DMS114 treated with DMSO at 0.1 percent for 48 hours (cell line): ENCODE measurements around the gene SAMM50.

Experiments used
- DNase-seq: peaks from one replicate; lab custom pipeline; 2025; ENCODE audit not compliant: unreplicated experiment; lab: John Stamatoyannopoulos, UW

SAMM50 gene

DNA sequence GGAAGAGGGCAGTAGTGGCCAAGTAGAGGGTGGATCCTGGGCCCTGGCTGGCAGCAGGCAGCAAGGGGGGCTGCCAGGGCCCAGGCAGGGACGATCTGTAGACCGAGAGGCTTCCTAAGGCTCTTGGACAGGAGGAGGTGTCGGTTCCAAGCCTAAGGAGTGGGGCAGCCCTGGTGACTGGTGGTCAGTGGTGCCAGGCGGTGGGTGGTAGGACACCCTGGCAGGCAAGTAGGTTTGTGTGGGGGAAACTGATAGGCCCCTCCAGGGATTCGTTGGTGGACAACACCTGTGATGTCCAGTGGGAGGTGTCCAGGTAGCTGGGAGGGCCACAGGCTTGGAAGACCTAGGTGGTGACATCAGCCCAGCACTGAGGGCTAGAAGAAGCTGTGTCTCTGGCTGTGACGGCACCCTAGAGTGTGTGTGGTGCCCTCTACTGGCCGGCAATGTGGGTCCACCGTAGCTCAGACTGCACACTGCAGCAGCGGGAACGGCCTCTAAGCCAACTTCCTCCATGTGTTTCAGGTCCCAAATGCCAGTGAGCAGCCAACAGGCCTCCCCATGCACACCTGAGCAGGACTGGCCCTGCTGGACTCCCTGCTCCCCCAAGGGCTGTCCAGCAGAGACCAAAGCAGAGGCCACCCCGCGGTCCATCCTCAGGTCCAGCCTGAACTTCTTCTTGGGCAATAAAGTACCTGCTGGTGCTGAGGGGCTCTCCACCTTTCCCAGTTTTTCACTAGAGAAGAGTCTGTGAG is 9.4 kb upstream of the SAMM50 start:
- DNase-seq = no peak

DNA sequence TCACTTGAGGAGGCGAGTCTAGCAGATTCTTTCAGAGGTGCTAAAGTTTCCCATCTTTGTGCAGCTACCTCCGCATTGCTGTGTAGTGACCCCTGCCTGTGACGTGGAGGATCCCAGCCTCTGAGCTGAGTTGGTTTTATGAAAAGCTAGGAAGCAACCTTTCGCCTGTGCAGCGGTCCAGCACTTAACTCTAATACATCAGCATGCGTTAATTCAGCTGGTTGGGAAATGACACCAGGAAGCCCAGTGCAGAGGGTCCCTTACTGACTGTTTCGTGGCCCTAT is 8.9 kb upstream of the SAMM50 start:
- DNase-seq = no peak

DNA sequence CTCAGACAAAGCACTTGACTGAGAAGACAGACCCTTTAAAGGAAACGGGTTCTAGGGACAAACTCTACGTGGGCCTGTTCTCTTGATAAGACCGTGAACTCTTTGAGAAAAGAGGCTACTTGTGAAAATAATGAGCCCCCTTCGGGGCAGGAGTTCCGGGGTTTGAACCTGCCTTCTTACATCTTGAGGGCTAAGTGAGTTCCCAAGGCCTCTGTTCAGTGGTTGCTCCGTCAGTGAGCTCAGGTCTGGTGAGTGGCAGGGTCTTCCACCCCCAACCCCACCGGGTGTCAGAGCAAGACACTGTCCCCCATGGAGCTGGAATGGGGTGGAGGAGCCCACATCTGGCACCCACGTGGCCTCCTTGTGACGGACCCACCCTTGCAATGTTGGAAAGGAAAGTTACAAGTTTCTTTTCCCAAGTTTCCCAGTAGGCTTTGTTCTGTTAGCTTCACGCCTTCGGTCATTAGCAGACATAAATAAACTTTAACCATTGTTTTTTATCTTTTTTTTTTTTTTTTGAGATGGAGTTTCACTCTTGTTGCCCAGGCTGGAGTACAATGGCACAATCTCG is 6.3 kb upstream of the SAMM50 start:
- no peak for DNase-seq

DNA sequence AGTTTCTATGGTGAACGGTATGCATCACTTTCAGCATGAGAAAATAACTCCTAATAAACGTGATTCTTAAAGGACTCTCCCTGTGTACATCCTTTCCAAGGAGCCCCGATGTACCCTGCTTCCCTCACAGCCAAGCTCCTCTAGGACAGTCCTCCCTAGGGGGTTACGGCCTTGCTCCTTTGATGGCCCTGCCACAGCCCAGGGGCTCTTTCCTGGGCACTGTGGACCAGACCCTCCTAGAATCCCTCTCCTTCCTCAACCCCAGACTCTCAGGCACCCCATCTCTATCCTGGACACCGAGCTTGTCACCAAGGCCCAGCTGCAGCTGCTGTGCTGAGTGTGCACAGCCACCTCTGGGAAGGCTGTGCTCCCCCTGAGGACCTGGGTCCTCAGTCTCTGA is 3.9 kb upstream of the SAMM50 start:
- no peak for DNase-seq

DNA sequence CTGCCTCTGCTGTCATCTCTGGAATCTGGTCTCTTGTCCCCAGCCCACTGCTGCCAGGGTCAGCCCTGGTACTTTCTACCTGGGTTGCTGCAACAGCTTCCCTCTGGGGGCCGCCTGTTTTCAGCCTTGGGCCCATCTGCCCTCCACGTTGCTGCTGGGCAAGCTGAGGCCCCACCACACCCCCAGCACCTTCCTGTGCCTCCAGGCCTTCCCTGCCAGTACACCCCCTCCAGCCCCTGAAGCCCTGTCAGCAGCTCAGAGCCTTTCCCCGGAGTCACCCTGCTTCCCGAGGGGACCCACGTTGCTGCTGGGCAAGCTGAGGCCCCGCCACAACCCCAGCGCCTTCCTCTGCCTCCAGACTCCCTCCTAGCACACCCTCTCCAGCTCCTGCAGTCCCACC is 3.3 kb upstream of the SAMM50 start:
- DNase-seq = no peak

DNA sequence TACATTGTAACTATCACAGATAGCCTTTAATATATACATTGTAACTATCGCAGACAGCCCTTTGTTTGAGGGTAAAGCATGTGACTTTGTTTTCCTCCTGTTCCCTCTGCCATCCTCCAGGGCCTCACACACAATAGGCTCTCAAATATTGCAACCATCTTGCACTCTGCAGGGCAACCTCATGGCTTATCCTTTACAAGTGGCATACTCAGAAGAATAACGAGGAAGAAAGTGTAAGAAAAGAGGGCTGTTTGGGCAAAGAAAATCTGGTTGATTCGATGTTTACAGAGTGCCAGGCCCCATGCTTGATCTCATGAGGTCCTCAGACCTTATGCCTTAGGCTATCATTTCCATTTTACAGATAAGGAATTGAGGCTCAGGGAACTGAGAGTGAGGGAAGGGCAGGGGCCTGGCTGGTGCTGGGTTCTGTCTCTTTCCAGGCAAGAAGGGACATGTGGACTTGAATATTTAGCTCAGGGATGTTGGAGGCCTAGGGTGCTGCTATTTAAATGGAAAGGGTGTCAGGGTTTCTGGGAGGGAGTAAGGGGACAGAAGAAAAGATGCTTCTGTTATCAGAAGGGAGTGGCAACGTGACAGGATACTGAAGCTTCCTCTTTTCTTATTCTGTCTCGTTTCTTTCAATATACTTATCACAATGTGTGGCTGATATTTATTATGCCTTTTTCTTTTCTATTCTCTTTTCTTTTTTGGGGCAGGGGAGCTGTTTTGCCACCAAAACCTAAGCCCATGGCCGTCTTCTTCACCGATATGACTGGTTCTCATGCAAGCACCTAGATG is 1.1 kb upstream of the SAMM50 start:
- DNase-seq = no peak

DNA sequence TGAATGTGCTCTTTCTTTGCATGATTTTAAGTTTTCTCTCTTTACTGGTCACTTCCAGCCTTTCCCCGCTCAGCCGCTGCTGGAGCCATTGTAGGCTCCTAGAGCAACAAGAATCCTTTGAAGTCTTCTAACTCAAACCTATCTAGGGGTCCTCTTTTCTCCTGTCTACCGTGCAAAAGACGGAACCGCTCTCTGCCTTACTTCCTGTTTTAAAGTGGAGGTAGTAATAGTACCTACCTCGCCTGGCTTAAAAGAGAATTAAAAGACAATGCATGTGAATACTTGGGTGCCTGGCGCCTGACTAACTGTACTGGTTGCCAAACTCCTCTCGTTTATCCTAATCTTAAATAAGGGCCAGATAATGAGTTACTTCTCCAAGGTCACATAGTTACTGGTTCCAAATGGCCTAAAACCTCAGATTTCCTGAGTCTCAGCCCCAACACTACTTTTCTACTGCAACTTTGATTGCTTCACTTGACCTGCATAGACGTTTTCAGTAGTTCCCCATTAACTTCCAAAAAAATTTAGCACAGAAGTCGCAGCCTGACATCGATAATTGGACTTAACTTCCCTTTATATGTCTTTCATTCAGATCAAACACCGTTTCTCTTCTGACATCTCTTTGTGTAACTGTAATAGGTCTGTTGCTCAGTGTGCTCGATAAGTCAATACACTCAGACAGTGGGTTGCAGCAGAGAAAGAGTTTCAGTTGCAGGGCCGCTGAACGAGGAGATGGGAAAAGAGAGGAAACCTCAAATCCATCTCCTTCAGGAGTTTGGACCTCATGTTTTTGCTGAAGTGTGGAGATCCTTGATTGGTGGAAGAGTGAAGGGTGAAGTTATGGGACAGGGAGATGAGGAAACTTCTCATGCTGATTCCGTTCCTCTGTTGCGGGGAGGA is 891 bp downstream of the SAMM50 start:
- no peak for DNase-seq

DNA sequence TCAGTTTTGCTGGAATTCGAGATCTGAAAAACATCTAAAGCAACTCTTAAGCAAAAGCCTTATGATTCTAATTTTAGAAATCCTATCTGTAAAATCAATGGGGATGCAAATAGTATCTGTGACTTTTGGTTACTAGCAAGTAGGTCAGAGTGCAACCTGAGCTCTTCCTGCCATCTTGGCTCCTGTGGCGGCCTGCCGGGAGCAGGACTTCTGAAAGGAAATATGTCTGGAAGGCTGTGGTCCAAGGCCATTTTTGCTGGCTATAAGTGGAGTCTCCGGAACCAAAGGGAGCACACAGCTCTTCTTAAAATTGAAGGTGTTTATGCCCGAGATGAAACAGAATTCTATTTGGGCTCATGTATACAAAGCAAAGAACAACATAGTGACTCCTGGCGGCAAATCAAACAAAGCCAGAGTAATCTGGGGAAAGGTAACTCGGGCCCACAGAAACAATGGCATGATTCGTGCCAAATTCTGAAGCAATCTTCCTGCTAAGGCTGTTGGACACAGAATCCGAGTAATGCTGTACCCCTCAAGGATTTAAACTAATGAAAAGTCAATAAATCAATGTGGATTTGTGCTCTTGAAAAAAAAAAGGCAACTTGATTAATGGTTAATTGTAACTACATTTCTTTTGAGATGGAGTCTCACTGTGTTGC is 1.7 kb downstream of the SAMM50 start:
- DNase-seq = no peak

DNA sequence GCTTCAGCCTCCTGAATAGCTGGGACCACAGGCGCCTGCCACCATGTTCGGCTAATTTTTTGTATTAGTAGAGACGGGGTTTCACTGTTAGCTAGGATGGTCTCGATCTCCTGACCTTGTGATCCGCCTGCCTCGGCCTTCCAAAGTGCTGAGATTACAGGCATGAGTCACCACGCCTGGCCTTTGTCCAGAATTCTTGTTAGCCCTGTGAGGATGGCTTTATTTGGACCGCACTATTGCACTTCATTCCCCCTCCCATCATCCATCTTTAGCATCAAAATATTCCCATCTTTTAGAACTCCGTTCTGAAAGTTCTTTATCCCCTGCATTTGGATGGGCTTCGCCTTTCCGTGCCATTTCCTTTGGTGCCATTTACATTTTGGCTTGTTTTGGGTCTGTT is 2.6 kb downstream of the SAMM50 start:
- DNase-seq = no peak

DNA sequence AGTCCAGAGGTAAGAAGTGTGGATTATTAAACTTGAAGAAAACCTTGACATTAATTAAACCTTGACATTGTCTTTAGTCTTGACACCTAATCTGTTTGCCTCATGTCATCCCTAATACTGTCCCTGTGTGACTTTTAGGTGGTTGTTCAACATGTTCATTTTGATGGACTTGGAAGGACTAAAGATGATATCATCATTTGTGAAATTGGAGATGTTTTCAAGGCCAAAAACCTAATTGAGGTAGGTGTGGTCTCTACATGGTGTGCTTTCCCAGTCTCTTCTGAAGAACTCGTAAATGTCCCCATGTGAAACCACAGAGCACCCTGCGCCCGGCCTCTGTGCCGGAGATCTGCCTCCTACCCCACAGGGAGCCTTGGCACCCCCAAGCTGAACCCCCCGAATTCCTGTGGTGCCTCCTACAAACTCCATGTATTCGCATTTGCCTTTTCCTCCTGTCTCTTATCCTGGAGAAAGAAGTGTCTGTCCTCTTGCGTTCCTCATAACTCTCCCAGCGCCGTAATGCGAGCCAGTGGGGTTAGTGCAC is 9.1 kb downstream of the SAMM50 start:
- no peak for DNase-seq

DNA sequence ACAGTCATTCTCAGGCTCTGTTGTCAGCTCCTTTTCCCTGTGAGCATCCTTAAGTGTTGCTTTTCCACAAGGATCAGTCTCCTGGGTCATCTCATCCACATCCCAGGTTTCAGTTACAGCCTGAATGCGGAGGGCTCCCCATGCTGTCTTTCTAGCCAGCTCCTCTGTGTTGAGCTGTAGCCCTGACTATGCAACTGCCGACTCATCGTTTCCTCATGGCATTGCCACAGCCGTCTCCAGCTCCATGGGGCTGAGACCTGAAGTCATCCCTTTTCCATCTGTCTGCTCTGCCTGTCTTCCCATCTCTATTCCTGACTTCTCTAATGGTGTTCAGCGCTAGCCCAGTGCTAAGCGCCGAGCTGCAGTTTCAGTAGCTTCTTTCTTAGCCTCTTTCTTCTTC is 11.8 kb downstream of the SAMM50 start:
- no peak for DNase-seq

DNA sequence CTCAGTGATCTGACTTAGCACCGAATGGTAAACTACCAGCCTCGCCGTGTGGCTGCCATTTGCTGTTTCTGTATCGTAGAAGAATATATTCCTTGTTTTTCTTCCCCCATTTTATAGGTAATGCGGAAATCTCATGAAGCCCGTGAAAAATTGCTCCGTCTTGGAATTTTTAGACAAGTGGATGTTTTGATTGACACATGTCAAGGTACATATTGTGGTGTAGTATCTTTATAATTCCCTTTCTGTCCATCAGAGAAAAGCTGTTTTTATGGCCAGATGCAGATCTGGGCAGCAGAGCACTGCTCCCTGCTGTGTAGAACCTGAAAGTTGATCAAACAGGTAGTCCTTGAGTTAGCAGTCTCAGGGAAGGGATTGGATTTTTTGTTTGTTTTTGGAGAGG is 13.4 kb downstream of the SAMM50 start:
- DNase-seq = no peak

DNA sequence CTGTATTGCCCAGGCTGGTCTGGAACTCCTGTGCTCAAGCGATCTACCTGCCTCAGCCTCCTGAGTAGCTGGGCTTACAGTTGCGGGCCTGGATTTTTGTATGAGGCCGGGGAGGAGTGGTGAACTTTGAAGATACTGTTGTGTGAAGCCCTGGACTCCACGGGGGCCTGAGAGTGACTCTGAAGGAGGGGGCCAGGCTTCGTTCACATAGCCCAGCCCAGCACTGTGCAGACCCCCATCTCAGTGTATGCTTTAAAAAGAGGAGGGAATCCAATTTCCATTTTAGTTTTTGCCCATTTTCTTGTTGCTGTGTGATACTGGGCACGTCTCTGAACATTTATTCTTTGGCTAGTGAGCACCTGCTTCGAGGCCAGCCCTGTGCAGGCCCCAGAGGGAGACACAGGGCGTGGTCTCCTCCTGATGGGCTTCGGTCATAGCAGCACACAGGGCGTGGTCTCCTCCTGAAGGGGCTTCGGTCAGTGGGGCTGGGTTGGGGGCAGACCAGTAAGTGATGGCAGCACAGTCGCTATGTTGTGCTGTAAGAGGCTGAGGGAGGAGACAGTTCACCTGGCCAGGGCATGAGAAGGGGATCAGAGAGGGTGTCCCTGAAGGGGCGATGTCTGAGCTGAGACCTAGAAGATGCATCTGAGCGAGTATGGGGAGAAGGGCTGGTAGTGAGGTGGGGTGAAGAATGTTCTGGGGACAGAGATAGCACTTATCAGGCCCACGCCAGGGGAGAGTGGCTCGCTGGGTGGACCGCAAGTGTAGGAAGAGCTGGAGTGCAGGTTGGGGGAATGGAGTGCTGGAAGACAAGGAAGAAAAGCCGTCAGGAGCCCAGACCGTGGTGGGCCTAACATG is 14.0 kb downstream of the SAMM50 start:
- DNase-seq = no peak

DNA sequence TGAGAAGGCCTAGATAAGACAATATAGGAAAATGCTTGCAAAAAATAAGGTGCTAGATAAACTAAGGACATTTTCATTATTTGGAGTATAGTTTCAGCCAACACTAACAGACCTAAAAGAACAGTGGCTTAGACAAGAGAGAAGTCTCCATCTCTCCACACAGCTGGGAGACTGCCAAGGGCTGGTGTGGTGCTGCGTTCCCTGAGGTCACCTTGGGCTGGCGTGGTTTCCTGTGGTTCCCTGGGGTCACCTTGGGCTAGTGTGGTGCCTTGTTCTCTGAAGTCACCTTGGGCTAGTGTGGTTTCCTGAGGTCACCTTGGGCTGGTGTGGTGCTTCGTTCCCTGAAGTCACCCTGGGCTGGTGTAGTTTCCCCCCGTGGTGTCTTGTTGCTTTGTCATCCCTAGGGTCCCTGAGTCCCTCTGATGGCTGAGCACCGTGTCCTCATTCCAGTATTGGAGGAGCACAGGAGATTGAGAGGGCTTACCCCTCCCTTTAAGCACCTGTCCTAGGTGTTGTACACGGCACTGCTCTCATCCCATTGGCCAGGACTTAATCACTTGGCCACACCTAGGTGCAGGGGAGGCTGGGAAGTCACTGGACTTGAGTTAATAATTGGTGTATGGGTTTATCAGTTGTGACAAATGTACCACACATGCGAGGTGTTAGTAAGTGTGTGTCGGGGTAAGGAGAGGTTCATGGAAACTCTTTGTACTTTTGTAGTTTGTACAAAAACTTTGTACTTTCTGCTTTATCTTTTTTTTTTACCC is 14.9 kb downstream of the SAMM50 start:
- DNase-seq = no peak

DNA sequence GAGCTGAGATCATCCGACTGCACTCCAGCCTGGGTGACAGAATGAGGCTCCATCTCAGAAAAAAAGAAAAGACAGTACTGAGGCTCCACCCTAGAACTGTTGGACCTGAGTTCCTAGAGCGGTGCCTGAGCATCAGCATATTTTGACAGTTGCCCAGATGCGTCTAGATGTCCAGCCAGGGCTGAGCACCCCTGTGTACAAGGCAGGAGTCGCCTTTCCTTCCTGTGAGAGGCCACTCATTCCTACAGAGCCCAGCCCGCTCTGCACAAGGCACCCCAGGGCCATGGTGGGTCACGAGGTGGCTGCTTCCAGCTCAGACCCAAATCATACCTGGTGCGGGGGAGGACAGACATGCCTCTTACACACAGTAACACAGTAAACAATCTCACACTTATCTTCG is 15.9 kb downstream of the SAMM50 start:
- DNase-seq = no peak

DNA sequence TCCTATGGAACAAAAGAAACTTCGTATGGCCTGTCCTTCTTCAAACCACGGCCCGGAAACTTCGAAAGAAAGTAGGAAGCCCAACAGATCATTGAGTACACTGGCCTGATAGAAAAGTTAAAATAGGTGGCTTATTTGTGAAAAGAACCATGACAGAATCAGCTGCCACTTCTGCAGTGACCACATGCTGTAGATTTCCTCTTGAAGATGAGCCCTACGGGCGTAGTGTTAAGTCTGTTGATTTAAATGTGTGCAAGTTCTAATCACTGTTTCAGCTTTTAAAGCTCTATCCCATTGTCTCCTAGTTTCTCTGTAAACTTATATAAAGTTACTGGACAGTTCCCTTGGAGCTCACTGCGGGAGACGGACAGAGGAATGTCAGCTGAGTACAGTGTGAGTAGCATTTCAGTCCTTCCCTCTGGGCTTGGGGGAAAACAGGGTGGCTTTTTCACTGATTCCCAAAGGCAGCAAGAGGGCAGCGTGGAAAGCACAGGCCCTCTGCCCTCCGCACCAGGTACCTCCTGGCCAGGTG is 17.8 kb downstream of the SAMM50 start:
- DNase-seq = no peak

DNA sequence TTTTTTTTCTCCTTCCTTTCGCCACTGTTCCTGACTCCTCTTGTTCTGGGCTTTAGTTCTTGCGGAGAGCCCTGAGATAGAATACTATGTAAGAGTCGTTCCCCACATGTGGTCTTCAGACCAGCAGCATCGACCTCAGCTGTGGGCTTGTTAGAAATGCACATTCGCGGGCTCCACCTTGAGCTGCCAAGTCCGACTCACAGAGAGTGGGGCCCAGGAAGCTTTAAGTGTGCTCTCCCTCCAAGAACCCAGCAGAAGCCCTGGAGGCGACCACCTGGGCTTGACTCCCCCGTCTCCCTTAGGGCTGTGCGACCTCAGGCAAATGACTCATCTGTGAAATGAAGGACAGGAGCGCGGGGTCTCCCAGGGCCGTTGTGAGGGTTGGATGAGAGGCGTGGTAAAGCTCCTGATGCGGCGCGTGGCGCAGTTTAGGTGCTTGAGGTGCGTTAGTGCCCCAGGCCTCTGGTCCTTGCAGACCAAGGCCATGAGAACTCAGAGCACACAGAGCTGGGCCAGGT is 18.8 kb downstream of the SAMM50 start:
- DNase-seq = no peak

DNA sequence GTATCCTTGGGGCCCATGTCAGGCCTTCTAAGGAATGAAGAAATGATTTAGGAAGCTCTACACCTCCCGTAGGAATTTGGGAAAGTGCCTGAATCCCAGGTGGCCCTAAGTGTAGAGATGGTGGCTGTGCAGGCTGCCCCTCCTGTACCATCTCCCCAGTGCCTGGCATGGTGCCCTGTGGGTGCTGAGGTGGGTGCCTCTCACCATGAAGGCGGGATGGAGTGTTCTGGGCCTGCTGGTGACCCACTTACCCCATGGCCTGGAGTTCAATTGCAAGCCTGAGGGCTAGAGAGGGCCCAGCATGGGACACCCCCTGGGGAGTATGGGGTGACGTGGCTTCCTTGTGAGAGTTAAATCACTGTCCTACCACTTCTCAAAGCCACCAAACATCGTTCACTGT is 19.8 kb downstream of the SAMM50 start:
- DNase-seq = no peak
